H1 (cell line): ENCODE results near the gene EIF4E3. TPM values are rescaled to one million over a fixed set of nuclear protein-coding genes. Genes with fewer than 3 reads are reported as not detected.

Experiments
- CHD7 ChIP-seq: fragments of 300-600 bp; sonication (generic); IDR thresholded peaks from 2 replicates; pipeline ENCODE4 v1.7.1; 2012; ENCODE audit warnings: low read length, moderate library complexity, mild to moderate bottlenecking, inconsistent platforms; ENCODE audit not compliant: insufficient replicate concordance
- EZH2 ChIP-seq: fragments of 200-600 bp; sonication (generic); IDR thresholded peaks from 2 replicates; pipeline ENCODE4 v1.7.1; 2012; ENCODE audit warnings: low read depth, mild to moderate bottlenecking, moderate library complexity, low read length, inconsistent platforms; ENCODE audit not compliant: severe bottlenecking
- TBP ChIP-seq: IDR thresholded peaks from 2 replicates; pipeline ENCODE4 v1.6.1; 2011; ENCODE audit warnings: low read depth, low read length, improper control_type of control experiment
- ZNF274 ChIP-seq: IDR thresholded peaks from 2 replicates; pipeline ENCODE4 v1.7.0; 2012; ENCODE audit warnings: low read length, borderline replicate concordance; ENCODE audit errors: extremely low read depth
- polyA plus RNA-seq, 7 experiments: library from polyadenylated mRNA; depleted of rRNA in 3 of 7; stranded (reverse) in 5 of 7; unstranded in 2 of 7; fragments of >200 nt in 5 of 7; fragments of 200-250 nt in 2 of 7; gene quantifications; 1 replicate in 5 of 7; 2 replicates in 1 of 7; 4 replicates in 1 of 7; pipeline versions ENCODE4 v1.2.1 to v1.2.3, GENCODE V29; 2011 to 2013; ENCODE audit warnings: missing spikeins in 2 of 7, mixed read lengths in 2 of 7
- total RNA-seq: library from RNA; stranded (reverse); fragmentation: NEBNext Ultra II Directional; extraction: Animal tissue kit (Norgen Biotek cat#: 25700); gene quantifications from 2 replicates; pipeline ENCODE4 v1.2.1, GENCODE V29; 2021

The EIF4E3 gene
- total and polyA plus RNA-seq, 2 of the 8 experiments (the other 6 are each of a cell fraction or from before 2014, with no cell fraction given), result 5.2 to 17.0 TPM

- TF ChIP-seq CHD7, result no peak
- TF ChIP-seq TBP, result no peak
- TF ChIP-seq ZNF274, result no peak
- TF ChIP-seq EZH2, result no peak
These were observed 2.5 kb downstream of the EIF4E3 start (continued) for GRCh38 chr3:71722693-71723092.
